K562 (cell line): ENCODE results near the gene CLEC4D.

Experiments
- PATZ1 ChIP-seq: fragments of 250-450 bp; sonication (Bioruptor Pico); IDR thresholded peaks from 2 replicates; pipeline ENCODE4 v1.5.0; 2020; ENCODE audit warnings: mild to moderate bottlenecking, borderline replicate concordance
- ZNF274 ChIP-seq: IDR thresholded peaks from 2 replicates; pipeline ENCODE4 v1.6.1; 2011; ENCODE audit warnings: low read depth, mild to moderate bottlenecking, low read length, moderate library complexity, borderline replicate concordance

GRCh38 chr12:8554451-8555195, 41.3 kb downstream of the CLEC4D start:
- no peak for TF ChIP-seq PATZ1 (CRISPR knock-in tag)
- no peak for TF ChIP-seq ZNF274
